Endothelial cell of umbilical vein (primary cell): Measurements from ENCODE around the gene IL4I1. TPM values are rescaled to one million over a fixed set of nuclear protein-coding genes. Genes with fewer than 3 reads are reported as not detected.

ENCODE experiments used
- BruUV-seq: library from RNA; stranded (reverse); fragments of 400-500 nt; replicated peaks from 2 replicates; lab custom pipeline; 2021; lab: Mats Ljungman, UMichigan
- CTCF ChIA-PET: fragments of 300-600, 350-600 bp; sonication (Branson Sonifier 250); formaldehyde crosslinking; loops from one replicate; lab custom pipeline; 2021; ENCODE audit warnings: antibody characterized with exemption, inconsistent platforms; lab: Charles Lee
- POLR2A ChIA-PET: fragments of 300-600, 350-600 bp; sonication (Branson Sonifier 250); formaldehyde crosslinking; loops from one replicate; lab custom pipeline; 2021; ENCODE audit warnings: antibody characterized with exemption, inconsistent platforms; lab: Charles Lee
- DNase-seq: peaks from one replicate; pipeline ENCODE4 v3.0.0-alpha.2; 2011; ENCODE audit warnings: low read depth, low spot score
- FAIRE-seq: peaks from 2 replicates; lab custom pipeline; 2011; peaks lifted over from hg19 to GRCh38; lab: Jason Lieb, UNC
- H2AFZ ChIP-seq: 2 replicates; pipeline ENCODE4 v1.6.0; 2012; ENCODE audit warnings: low read depth, low read length, control low read depth, inconsistent platforms
- H3K27ac ChIP-seq: 2 replicates; pipeline ENCODE4 v1.5.1; 2011; ENCODE audit warnings: low read depth, mild to moderate bottlenecking, control low read depth, low read length, moderate library complexity; ENCODE audit not compliant: insufficient read depth
- H3K27me3 ChIP-seq, 2 experiments: 2 replicates each; pipeline versions ENCODE4 v1.6.0 to v1.6.1; 2011; ENCODE audit warnings: low read length in 2 of 2, mixed read lengths in 1 of 2; ENCODE audit not compliant: control insufficient read depth in 2 of 2, insufficient read depth in 2 of 2
- H3K36me3 ChIP-seq, 2 experiments: 2 replicates in 1 of 2; 3 replicates in 1 of 2; pipeline ENCODE4 v1.5.1; 2011; ENCODE audit warnings: low read length in 2 of 2, mild to moderate bottlenecking in 1 of 2, moderate library complexity in 1 of 2; ENCODE audit not compliant: control insufficient read depth in 2 of 2, insufficient read depth in 2 of 2; ENCODE audit errors: extremely low read depth in 1 of 2
- H3K4me1 ChIP-seq: 3 replicates; pipeline ENCODE4 v1.5.1; 2011; ENCODE audit warnings: mild to moderate bottlenecking, low read length; ENCODE audit not compliant: control insufficient read depth, insufficient read depth; ENCODE audit errors: extremely low read depth
- H3K4me2 ChIP-seq: 2 replicates; pipeline ENCODE4 v1.6.1; 2011; ENCODE audit warnings: low read length, control low read depth, mixed read lengths; ENCODE audit not compliant: insufficient read depth
- H3K4me3 ChIP-seq, 3 experiments: fragments of 200-600 bp in 1 of 3; sonication (generic), shearing (Covaris generic) in 1 of 3; replicated peaks in 1 of 3; 2 replicates each; pipeline ENCODE4 v1.5.1; 2011 to 2016; ENCODE audit warnings: control low read depth in 3 of 3, low read length in 3 of 3, mild to moderate bottlenecking in 2 of 3, inconsistent platforms in 1 of 3, low read depth in 1 of 3, moderate library complexity in 1 of 3; ENCODE audit not compliant: insufficient read depth in 1 of 3
- H3K79me2 ChIP-seq: 2 replicates; pipeline ENCODE4 v1.6.0; 2012; ENCODE audit warnings: low read length, inconsistent platforms; ENCODE audit not compliant: control insufficient read depth, insufficient read depth
- H3K9ac ChIP-seq: replicated peaks from 2 replicates; pipeline ENCODE3; 2011; ENCODE audit warnings: low read length, control low read depth; ENCODE audit not compliant: insufficient read depth; ENCODE audit errors: extremely low read depth
- H3K9me1 ChIP-seq: replicated peaks from 3 replicates; pipeline ENCODE4 v1.6.0; 2011; ENCODE audit warnings: mild to moderate bottlenecking, low read length; ENCODE audit not compliant: control insufficient read depth, insufficient read depth; ENCODE audit errors: extremely low read depth
- H3K9me3 ChIP-seq: replicated peaks from 2 replicates; pipeline ENCODE4 v1.5.1; 2012; ENCODE audit warnings: low read length, inconsistent platforms; ENCODE audit not compliant: control insufficient read depth, insufficient read depth
- H4K20me1 ChIP-seq: replicated peaks from 2 replicates; pipeline ENCODE3; 2011; ENCODE audit warnings: mild to moderate bottlenecking, low read length; ENCODE audit not compliant: control insufficient read depth, insufficient read depth; ENCODE audit errors: extremely low read depth
- CTCF ChIP-seq, 2 donors: IDR thresholded peaks; 1 replicate in 1 of 2; 2 replicates in 1 of 2; pipeline ENCODE4 v1.5.1; 2011; ENCODE audit warnings: low read length in 2 of 2, mild to moderate bottlenecking in 2 of 2, moderate library complexity in 2 of 2, control low read depth in 1 of 2, inconsistent platforms in 1 of 2, low read depth in 1 of 2; ENCODE audit not compliant: insufficient read depth in 1 of 2; ENCODE audit errors: extremely low read depth in 1 of 2
- EZH2 ChIP-seq: IDR thresholded peaks from 2 replicates; pipeline ENCODE4 v1.6.1; 2012; ENCODE audit warnings: borderline replicate concordance, low read depth, mild to moderate bottlenecking, moderate library complexity, low read length, inconsistent platforms; ENCODE audit not compliant: severe bottlenecking
- FOS ChIP-seq: IDR thresholded peaks from 2 replicates; pipeline ENCODE4 v1.6.1; 2011; ENCODE audit warnings: mild to moderate bottlenecking, low read length, moderate library complexity, borderline replicate concordance; ENCODE audit not compliant: insufficient read depth
- JUN ChIP-seq: IDR thresholded peaks from 2 replicates; pipeline ENCODE4 v1.6.1; 2011; ENCODE audit warnings: borderline replicate concordance, low read depth; ENCODE audit not compliant: insufficient read length, insufficient read depth
- MAX ChIP-seq: IDR thresholded peaks from 2 replicates; pipeline ENCODE4 v1.6.1; 2011; ENCODE audit not compliant: insufficient read depth, insufficient read length
- MYC ChIP-seq: IDR thresholded peaks from one replicate; pipeline ENCODE4 v1.6.1; 2011; ENCODE audit warnings: mild to moderate bottlenecking, low read depth, low read length
- POLR2AphosphoS5 ChIP-seq: IDR thresholded peaks from 2 replicates; pipeline ENCODE4 v1.6.1; 2012; ENCODE audit warnings: low read depth, mild to moderate bottlenecking, control low read depth, low read length, moderate library complexity; ENCODE audit not compliant: insufficient read depth
- dilution Hi-C: fragments of 300-500 bp; cut with MboI; formaldehyde crosslinking; loops from one replicate; pipeline ENCODE4 v1.15.0; 2019; ENCODE audit warnings: low sequenced_read_pairs; ENCODE audit not compliant: extremely low pct_ligation_motif_present
- intact Hi-C: fragments of 100-400 bp; cut with micrococcal nuclease; formaldehyde crosslinking; loops from one replicate; pipeline ENCODE4 v1.10.0; 2022
- polyA plus RNA-seq, 4 experiments: library from polyadenylated mRNA; depleted of rRNA in 3 of 4; stranded (reverse) in 3 of 4; unstranded in 1 of 4; fragments of >200 nt; gene quantifications; 2 replicates each; pipeline versions ENCODE4 v1.2.1 to v1.2.3, GENCODE V29; 2011 to 2012; ENCODE audit warnings: missing spikeins in 1 of 4
- total RNA-seq: library from RNA; stranded (reverse); gene quantifications from 2 replicates; pipeline ENCODE4 v1.2.3, GENCODE V29; 2021

Gene IL4I1
- total and polyA plus RNA-seq, 2 donors (not counting 3 experiments of a cell fraction or from before 2014, with no cell fraction given) = 5.0 to 5.6 TPM

- Histone ChIP-seq H3K4me2 (no peak overlapping the region), H3K4me3 (no peak overlapping the region), H3K9me1 (no peaks in the 10 kb centered on the region), H3K9me3 (no peaks in the 10 kb centered on the region), H3K4me1 (peaks cover 7% of the 10 kb centered on the region), H3K36me3 (peaks cover 0 to 4% of the 10 kb centered on the region in 2 experiments), H3K9ac (no peak overlapping the region), H3K79me2 (no peaks in the 10 kb centered on the region), H2AFZ (no peak overlapping the region), H3K27ac (no peak overlapping the region), H3K27me3 (no peaks in the 10 kb centered on the region), H4K20me1 (no peaks in the 10 kb centered on the region)
- no peak for TF ChIP-seq MYC
- no peak for TF ChIP-seq JUN
- TF ChIP-seq POLR2AphosphoS5 = no peak
- no peak for TF ChIP-seq CTCF (IDR thresholded peaks at IDR 0.05; ENCODE audit: extremely low read depth in 1 of 2, insufficient read depth in 1 of 2, low read depth in 1 of 2, low read length in 2 of 2)
- no peak for TF ChIP-seq MAX
- TF ChIP-seq EZH2 = no peak
- no peak for TF ChIP-seq FOS
- intact Hi-C loops (no loop called here), dilution Hi-C loops (no loop called here)
- DNase-seq (no peak), FAIRE-seq (no peak)
- POLR2A ChIA-PET = no interaction called here
- CTCF ChIA-PET = no interaction called here
- BruUV-seq = no TSS peak
Measured at GRCh38 chr19:49845414-49845813, 51.3 kb downstream of the IL4I1 start.
